DOHH2 (cell line): ENCODE results near the gene GPR141.

Experiments
- EZH2phosphoT487 ChIP-seq: fragments of 200-600 bp; sonication (generic); IDR thresholded peaks from 2 replicates; pipeline ENCODE4 v1.6.1; 2017; ENCODE audit warnings: borderline replicate concordance, mild to moderate bottlenecking, antibody characterized with exemption, low read length, moderate library complexity, mixed read lengths
- TF ChIP-seq, protein P1 (sequence below): fragments of 200-600 bp; sonication (generic); IDR thresholded peaks from one replicate; pipeline ENCODE4 v1.5.1; 2014; ENCODE audit warnings: antibody characterized with exemption, mild to moderate bottlenecking, low read depth, low read length; ENCODE audit not compliant: poor library complexity, severe bottlenecking

DNA sequence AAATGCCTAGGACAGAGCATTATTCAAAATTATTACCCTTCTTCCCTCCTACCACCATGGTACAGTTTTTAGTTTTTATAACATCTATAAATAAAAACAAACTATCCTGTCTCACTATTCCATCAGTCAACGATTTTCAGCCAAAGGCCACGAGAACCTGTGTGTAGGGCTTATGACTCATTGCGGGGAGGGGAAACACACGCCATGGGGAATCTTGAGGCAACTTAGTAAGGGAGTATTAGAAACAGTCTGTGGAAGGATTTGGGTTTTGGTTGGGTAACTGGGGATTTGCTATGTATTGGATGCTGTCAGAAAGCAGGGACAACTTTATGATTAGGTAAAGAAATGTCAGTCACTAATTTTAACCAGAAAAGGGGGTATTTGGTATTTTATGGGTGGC lies 14.7 kb downstream of the GPR141 start:
- TF ChIP-seq, protein P1, sequence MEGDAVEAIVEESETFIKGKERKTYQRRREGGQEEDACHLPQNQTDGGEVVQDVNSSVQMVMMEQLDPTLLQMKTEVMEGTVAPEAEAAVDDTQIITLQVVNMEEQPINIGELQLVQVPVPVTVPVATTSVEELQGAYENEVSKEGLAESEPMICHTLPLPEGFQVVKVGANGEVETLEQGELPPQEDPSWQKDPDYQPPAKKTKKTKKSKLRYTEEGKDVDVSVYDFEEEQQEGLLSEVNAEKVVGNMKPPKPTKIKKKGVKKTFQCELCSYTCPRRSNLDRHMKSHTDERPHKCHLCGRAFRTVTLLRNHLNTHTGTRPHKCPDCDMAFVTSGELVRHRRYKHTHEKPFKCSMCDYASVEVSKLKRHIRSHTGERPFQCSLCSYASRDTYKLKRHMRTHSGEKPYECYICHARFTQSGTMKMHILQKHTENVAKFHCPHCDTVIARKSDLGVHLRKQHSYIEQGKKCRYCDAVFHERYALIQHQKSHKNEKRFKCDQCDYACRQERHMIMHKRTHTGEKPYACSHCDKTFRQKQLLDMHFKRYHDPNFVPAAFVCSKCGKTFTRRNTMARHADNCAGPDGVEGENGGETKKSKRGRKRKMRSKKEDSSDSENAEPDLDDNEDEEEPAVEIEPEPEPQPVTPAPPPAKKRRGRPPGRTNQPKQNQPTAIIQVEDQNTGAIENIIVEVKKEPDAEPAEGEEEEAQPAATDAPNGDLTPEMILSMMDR: no peak
- TF ChIP-seq EZH2phosphoT487: no peak
